Activated naive CD8-positive, alpha-beta T cell treated with anti-CD3 and anti-CD28 coated beads, Interleukin-2, amount 50 U/mL, for 16 hours (primary cell): ENCODE results near the gene ELL.

ENCODE experiments used
- DNase-seq: peaks from one replicate; pipeline ENCODE4 v3.0.0-alpha.2; 2020; ENCODE audit warnings: low read depth, low spot score

The ELL gene

DNA sequence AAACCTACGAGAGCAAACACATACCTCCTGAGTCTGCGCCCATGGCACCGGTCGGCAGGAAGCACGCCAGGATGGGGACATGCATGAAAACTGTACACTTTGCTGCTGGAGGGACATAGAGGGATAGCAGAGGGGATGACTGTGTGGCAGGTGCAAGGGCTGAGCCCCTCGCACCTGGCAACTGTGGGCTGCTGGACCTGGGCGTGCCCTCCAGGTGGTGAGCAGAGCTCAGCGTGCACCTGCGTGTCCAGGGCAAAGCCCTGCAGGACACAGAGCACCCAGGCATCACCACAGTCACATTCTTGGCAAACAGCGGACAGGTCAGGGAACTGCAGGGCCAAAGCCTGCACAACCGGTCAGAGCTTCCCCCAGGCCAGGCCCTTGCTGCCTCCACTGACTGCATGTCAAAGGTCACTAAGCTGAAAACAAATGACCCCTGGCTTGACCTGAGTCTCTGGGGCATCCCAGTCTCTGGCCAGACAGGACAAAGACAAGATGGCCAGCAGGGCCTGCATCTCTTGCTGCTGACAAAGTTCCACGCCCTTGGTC is 75.0 kb downstream of the ELL start:
- DNase-seq, result no peak

GRCh38 chr19:18446145-18446810 is 75.6 kb downstream of the ELL start:
- no peak for DNase-seq

- no peak for DNase-seq
Measured at GRCh38 chr19:18445262-18445948, 76.5 kb downstream of the ELL start.

DNA sequence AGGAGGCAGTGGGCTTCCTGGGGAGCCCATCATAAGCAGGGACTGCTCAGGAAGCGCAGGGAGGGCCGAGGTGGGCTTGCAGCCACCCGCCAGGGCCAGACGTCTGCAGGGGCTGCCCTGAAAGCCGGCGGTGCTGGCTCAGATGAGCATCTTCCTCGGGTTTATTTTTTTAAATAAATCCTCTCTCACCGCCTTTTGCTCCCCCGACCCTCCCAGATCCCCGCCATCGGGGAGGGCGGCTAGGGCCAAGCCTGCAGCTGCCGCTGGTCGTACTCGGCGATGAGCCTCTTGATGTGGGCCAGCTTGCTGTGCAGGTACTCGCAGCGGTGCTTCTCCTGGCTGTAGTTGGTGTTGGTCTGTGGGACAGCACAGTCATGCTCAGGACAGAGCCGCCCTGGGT is 77.4 kb downstream of the ELL start:
- no peak for DNase-seq

GRCh38 chr19:18443831-18444230 is 78.0 kb downstream of the ELL start:
- DNase-seq, result no peak

- no peak for DNase-seq
Measured at GRCh38 chr19:18443406-18443805, 78.5 kb downstream of the ELL start.

DNA sequence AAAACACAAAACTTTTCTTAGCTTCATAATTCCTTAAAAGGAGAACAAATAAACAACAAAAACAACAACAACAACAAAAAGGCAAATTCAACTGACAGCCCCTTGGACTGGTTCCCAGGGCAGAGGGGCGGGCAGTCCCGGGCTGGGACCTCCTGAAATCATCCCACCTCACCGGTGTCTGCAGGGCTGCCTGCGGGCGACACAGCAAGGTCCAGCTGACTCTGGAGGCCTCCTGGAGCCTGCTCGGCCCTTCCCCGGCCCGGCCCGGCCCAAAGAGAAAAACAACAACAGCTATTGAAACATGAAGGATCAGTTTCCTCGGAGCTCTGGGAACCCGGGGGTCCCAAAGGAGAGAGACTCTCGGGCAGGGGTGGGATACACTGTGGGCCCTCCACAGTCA is 78.9 kb downstream of the ELL start:
- no peak for DNase-seq

DNA sequence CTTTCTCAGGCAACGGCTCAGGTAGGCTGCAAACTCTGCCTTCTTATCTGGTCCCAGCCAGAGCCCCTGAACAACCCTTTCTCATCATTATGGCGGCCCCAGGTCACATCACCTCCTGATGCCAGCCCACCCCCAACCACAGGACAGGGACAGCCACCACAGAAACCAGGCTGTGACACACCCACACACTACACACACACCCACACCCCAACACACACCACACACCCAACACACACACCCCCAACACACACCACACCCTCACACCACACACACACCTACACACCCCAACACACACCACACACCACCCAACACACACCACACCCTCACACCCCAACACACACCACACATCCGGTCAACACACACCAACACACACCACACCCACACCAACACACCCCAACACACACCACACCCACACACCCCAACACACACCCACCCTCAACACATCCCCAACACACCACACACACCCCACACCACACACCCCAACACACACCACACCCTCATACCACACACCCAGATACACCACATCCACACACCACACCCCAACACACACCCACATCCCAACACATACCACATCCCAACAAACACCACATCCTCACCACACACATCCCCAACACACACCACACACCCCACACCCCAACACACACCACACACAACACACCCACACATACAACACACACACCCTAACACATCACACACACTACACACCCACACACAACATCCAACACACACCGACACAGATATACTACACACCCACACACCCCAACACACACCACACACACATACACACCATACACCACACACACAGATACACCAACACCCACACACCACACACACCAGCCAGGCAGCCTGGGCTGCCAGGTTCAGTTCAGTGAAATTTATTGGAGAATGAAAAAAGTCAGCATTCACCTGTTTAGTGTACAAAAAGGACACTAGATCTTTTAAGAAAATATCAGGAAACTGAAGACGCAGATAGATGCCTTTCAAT is 79.8 kb downstream of the ELL start:
- DNase-seq, result no peak

GRCh38 chr19:18440936-18441803 is 80.7 kb downstream of the ELL start:
- no peak for DNase-seq

- no peak for DNase-seq
Measured at GRCh38 chr19:18440415-18440877, 81.4 kb downstream of the ELL start.

- no peak for DNase-seq
Measured at GRCh38 chr19:18439910-18440237, 82.0 kb downstream of the ELL start.

GRCh38 chr19:18439025-18439909 is 82.6 kb downstream of the ELL start:
- no peak for DNase-seq

GRCh38 chr19:18438331-18439024 is 83.4 kb downstream of the ELL start:
- no peak for DNase-seq

GRCh38 chr19:18437491-18438330 is 84.2 kb downstream of the ELL start, which contains the start of gene ISYNA1:
Gene ISYNA1 (minus strand): TSS chr19:18438133. CDS start chr19:18437979, 154 bp downstream.
- no peak for DNase-seq

DNA sequence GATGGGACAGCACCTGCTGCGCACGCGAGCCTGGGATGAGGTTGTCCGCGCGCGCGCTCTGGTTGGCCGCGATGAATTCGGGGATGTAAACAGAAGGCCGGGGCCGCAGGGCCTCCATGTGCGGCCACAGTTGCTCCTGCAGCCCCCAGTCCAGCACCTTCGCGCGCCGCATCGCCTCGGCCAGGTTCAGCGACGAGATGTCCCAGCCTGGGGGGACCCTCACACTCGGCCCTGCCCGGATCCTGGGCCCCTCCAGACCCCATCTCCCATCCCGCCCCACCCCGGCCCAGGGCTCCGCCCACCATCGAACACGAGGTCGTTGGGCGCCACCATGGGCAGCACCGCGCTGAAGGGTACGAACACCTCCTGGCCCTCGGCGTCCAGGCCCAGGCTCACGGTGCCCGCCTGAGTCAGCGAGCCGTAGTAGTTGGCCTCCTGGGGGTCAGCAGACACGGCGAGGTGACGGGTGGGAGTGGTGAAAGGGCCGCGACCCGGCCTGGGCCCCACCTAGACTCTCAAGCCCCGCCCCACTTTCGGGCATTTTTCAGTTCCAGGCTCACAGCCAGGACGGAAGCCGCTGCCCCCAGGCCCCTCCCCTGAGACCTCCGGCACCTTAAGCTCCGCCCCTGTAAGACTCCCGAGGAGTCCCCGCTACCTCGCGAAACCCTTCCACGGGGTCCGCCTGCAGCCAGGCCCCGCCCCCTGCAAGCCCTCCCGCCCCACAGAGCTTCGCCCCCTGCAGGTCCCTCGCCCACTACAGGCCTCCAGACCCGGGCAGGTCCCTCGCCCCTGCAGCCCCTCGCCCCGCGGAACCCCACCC is 85.0 kb downstream of the ELL start:
- DNase-seq, result peak; percentile 68

DNA sequence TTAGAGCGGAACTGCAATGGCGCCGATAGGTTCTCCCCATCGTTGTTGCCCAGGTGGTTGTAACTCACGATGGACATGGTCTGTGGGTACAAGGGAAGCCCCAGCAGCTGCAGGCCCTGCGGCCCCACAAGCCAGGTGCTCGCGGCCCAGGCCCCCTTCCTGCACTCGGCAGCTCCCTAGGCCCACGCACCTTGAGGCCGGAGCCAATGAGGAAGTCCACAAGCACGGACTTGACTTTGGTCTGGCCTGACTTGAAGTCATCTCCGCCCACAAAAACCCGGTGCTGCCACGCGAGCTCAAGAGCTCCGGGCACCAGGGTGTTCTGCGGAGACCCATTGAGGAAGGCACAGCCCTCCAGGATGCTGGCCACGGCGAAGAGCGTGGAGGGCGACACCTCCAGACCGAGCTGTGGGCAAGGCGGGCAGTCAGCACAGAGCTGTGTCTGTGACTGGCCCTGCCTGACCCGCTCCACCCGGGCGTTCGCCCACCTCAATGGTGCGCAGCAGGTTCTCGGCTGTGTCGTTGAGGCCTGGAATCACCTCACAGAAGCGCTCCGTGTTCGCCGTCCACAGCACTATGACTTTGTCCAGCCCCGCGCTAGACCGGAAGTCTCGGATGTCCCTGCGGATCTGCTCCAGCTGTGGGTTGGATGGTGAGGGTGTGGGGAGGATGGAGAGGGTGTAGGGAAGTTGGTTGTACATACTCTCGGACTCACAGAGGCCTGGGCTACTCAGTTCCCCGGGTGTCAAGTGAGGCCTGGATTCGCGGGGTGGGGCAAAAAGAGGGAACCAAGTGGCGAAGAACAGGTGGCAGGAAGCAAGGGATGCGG is 85.8 kb downstream of the ELL start:
- DNase-seq, result no peak
